DMS79 (cell line): ENCODE results near the gene OR12D2.
"Not testable (repeated sequence)": the region's sequence is repeated elsewhere in the genome, so short reads cannot be mapped to it uniquely, and the experiment has no call there.

ENCODE experiments used
- DNase-seq: peaks from one replicate; lab custom pipeline; 2025; lab: John Stamatoyannopoulos, UW

OR12D2 gene

GRCh38 chr6:29395331-29395730 is at the start of gene OR12D2:
Gene OR12D2 (plus strand): TSS chr6:29395631. CDS start chr6:29396700, 1,069 bp downstream.
- DNase-seq, result no peak

GRCh38 chr6:29349348-29349747 is 46.1 kb upstream of the OR12D2 start:
- not testable (repeated sequence) for DNase-seq

- no peak for DNase-seq
These were observed 40.5 kb upstream of the OR12D2 start for GRCh38 chr6:29354980-29355379.

- no peak for DNase-seq
These were observed 39.8 kb upstream of the OR12D2 start for GRCh38 chr6:29355603-29356002.

- no peak for DNase-seq
These were observed 26.7 kb upstream of the OR12D2 start, which contains the start of gene OR5V1 for GRCh38 chr6:29368765-29369164. Gene OR5V1 (minus strand): TSS chr6:29368865. CDS start chr6:29356195, 12,670 bp downstream.

GRCh38 chr6:29375191-29375590 is 20.2 kb upstream of the OR12D2 start, which contains the start of gene OR12D3:
Gene OR12D3 (minus strand): TSS chr6:29375291. CDS start chr6:29375287, 4 bp downstream.
- DNase-seq, result no peak

GRCh38 chr6:29376003-29376402 is 19.4 kb upstream of the OR12D2 start:
- DNase-seq, result no peak

GRCh38 chr6:29388533-29388932 is 6.9 kb upstream of the OR12D2 start:
- DNase-seq, result no peak

- no peak for DNase-seq
These were observed 4.1 kb downstream of the OR12D2 start for GRCh38 chr6:29399525-29399924.

GRCh38 chr6:29403801-29404200 is 8.4 kb downstream of the OR12D2 start:
- no peak for DNase-seq

- DNase-seq, result no peak
These were observed 19.2 kb downstream of the OR12D2 start, which contains the start of gene OR12D1 for GRCh38 chr6:29414588-29414987. Gene OR12D1 (plus strand): TSS chr6:29414928.

GRCh38 chr6:29419516-29419915 is 24.1 kb downstream of the OR12D2 start:
- no peak for DNase-seq

- no peak for DNase-seq
These were observed 28.7 kb downstream of the OR12D2 start for GRCh38 chr6:29424168-29424567.

- DNase-seq, result no peak
These were observed 29.1 kb downstream of the OR12D2 start for GRCh38 chr6:29424575-29424974.

GRCh38 chr6:29425075-29425474 is 29.6 kb downstream of the OR12D2 start:
- DNase-seq, result no peak

GRCh38 chr6:29426654-29427053 is 31.2 kb downstream of the OR12D2 start:
- DNase-seq, result no peak

GRCh38 chr6:29436730-29437129 is 41.3 kb downstream of the OR12D2 start:
- not testable (repeated sequence) for DNase-seq

GRCh38 chr6:29439006-29439405 is 43.6 kb downstream of the OR12D2 start, which contains the start of gene OR10C1:
Gene OR10C1 (plus strand): TSS chr6:29439306. CDS start chr6:29440016, 710 bp downstream.
- DNase-seq, result no peak

GRCh38 chr6:29442719-29443118 is 47.3 kb downstream of the OR12D2 start:
- no peak for DNase-seq

GRCh38 chr6:29444031-29444430 is 48.6 kb downstream of the OR12D2 start:
- not testable (repeated sequence) for DNase-seq
